ENCODE measurements around the gene ANKS1A. TPM values are rescaled to one million over a fixed set of nuclear protein-coding genes. Genes with fewer than 3 reads are reported as not detected.

The ANKS1A gene
- polyA plus RNA-seq, 1 experiment: 5.1 TPM

DNA sequence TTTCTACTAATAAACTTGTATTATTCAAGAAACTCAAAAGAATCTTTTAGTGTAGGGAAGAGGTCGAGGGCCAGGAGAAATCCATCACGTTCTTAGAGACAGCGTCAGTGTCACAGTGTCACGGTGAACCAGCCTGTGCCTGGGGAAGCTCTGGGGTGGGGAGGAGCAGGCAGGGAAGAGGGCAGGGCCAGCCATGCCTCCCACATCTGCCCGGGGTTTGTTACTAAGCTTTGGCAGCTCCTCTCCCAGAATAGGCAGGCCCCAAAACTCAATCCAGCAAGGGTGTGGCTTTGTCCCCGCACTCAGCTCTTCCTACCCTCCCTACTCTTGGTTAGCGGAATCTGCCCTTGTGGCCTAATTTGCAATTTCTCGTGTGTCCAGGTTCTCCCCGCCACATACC, 179.2 kb downstream of the ANKS1A start:
- no peak for DNase-seq (ENCODE audit: low read depth, low spot score)
- Histone ChIP-seq H3K9me3 (ENCODE audit: control insufficient read depth, insufficient read depth, low read length) (no peaks in the 10 kb centered on the region), H3K4me3 (ENCODE audit: low read depth, low read length) (no peak overlapping the region), H3K27me3 (ENCODE audit: control insufficient read depth, insufficient read depth, low read length) (no peaks in the 10 kb centered on the region), H3K27ac (ENCODE audit: low read depth, low read length) (no peak overlapping the region)
- POLR2A ChIA-PET: interaction anchor here (0.7 kb wide), 1 partner anchor 11 kb away, joined by 12 read pairs; no protein-coding TSS in a partner anchor
- CTCF ChIA-PET: interaction anchor here (1.7 kb wide), 1 partner anchor 82 kb away, joined by 9 read pairs; no protein-coding TSS in a partner anchor
- TF ChIP-seq, protein P1, sequence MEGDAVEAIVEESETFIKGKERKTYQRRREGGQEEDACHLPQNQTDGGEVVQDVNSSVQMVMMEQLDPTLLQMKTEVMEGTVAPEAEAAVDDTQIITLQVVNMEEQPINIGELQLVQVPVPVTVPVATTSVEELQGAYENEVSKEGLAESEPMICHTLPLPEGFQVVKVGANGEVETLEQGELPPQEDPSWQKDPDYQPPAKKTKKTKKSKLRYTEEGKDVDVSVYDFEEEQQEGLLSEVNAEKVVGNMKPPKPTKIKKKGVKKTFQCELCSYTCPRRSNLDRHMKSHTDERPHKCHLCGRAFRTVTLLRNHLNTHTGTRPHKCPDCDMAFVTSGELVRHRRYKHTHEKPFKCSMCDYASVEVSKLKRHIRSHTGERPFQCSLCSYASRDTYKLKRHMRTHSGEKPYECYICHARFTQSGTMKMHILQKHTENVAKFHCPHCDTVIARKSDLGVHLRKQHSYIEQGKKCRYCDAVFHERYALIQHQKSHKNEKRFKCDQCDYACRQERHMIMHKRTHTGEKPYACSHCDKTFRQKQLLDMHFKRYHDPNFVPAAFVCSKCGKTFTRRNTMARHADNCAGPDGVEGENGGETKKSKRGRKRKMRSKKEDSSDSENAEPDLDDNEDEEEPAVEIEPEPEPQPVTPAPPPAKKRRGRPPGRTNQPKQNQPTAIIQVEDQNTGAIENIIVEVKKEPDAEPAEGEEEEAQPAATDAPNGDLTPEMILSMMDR (IDR thresholded peaks at IDR 0.05; ENCODE audit: low read depth, low read length): no peak

DNA sequence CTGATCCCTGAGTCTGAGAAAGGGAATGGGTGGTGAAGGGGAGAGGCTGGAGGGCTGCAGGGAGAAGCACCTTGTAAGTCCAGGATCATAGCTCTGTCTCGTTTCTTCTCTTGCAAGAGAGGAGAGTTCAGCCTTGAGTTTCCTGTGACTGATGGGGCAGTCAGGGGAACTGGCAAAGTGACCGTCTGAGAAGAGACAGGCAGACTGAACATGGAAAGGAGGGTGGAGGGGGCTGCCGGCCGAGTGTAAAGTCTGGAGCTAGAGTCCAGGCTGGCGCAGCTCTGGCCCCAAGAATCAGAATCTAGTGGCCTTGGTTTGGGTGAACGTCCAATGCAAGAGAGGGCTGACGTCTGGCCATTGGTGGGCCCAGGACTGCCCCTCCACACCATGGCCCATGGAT, 179.6 kb downstream of the ANKS1A start:
- H3K27ac ChIP-seq (ENCODE audit: low read depth, low read length): no peak overlapping the region
- ChIA-PET CTCF (interaction anchor here (1.7 kb wide), 1 partner anchor 82 kb away, joined by 9 read pairs; no protein-coding TSS in a partner anchor), POLR2A (no interaction called here)
- H3K9me3 ChIP-seq (ENCODE audit: control insufficient read depth, insufficient read depth, low read length): no peaks in the 10 kb centered on the region
- DNase-seq (ENCODE audit: low read depth, low spot score): no peak
- TF ChIP-seq, protein P1 (IDR thresholded peaks at IDR 0.05; ENCODE audit: low read depth, low read length): no peak
- no peaks in the 10 kb centered on the region for H3K27me3 ChIP-seq (ENCODE audit: control insufficient read depth, insufficient read depth, low read length)
- H3K4me3 ChIP-seq (ENCODE audit: low read depth, low read length): no peak overlapping the region

DNA sequence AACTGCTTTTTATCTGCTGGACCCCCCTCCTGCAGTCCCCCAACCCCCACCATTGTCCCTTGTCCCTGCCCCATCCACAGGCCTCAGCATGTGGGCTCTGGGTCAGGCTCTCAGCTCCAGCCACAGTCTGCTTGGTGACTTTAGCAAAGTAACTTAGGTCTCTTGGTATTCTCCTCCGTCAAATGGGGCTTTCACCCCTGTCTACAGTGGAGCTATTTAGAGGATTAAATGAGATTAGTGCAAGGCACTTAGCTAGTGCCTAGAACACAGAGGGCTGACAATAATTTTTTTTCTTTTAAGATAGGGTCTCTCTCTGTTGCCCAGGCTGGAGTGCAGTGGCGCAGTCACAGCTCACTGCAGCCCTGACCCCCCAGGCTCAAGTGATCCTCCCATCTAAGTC, 180.2 kb downstream of the ANKS1A start:
- Histone ChIP-seq H3K4me3 (ENCODE audit: low read depth, low read length) (no peak overlapping the region), H3K9me3 (ENCODE audit: control insufficient read depth, insufficient read depth, low read length) (no peaks in the 10 kb centered on the region), H3K27me3 (ENCODE audit: control insufficient read depth, insufficient read depth, low read length) (no peaks in the 10 kb centered on the region), H3K27ac (ENCODE audit: low read depth, low read length) (no peak overlapping the region)
- POLR2A ChIA-PET: no interaction called here
- DNase-seq (ENCODE audit: low read depth, low spot score): no peak
- TF ChIP-seq, protein P1 (IDR thresholded peaks at IDR 0.05; ENCODE audit: low read depth, low read length): no peak
- CTCF ChIA-PET: interaction anchor here (0.5 kb wide), 1 partner anchor 136 kb away, joined by 3 read pairs; no protein-coding TSS in a partner anchor

DNA sequence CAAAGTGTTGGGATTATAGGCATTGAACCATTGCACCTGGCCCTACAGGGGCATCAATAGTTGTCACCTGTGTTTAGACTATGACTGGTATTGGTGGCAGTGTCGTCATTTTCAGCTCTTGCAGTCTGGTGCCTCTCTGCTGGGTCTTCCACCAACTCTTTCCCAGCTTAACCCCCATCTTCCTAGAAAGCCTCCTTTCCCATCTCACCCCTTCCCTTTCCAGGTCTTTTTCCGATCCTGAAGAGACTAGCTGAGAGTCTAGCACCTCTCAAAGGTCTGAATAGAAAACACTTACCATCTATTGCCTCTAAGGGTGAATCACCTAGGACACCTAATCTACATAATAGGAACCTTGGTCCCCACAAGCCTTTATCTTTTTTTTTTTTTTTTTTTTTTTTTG, 181.1 kb downstream of the ANKS1A start:
- Histone ChIP-seq H3K4me3 (ENCODE audit: low read depth, low read length) (no peak overlapping the region), H3K27ac (ENCODE audit: low read depth, low read length) (no peak overlapping the region), H3K9me3 (ENCODE audit: control insufficient read depth, insufficient read depth, low read length) (no peaks in the 10 kb centered on the region), H3K27me3 (ENCODE audit: control insufficient read depth, insufficient read depth, low read length) (no peaks in the 10 kb centered on the region)
- TF ChIP-seq, protein P1 (IDR thresholded peaks at IDR 0.05; ENCODE audit: low read depth, low read length): no peak
- POLR2A ChIA-PET: no interaction called here
- no peak for DNase-seq (ENCODE audit: low read depth, low spot score)
- CTCF ChIA-PET: no interaction called here

DNA sequence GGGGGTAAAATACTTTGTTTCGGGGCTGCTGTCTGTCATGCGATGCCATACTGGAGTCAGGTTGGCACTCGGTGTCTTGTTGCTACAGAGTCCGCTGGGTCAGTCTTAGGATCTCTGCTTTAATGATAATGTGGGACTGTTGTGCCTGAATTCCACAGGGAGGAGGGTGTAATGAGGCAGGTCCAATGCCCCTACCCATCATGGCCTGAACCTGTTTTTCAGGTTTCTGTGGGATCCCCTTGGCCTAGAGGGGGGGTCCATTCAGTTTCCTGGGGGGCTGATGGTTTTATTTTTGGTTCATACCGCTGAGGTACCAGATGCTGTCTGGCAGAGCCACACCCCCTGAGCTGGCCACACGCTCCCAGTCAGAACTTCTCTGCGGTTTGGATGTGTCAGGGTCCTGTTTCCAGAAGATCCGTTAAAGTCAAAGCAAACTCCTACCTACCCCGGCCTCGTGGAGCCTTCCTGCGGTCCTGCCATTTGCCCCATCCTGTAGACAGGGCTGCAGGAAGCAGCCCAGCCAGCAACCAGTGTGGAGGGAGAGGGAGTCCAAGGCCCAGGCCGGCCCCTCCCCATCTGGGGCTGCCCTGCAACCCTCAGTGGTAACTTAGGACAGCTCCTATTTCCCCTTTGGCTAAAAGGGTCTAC, 182.4 kb downstream of the ANKS1A start:
- no peak overlapping the region for H3K4me3 ChIP-seq (ENCODE audit: low read depth, low read length)
- ChIA-PET POLR2A (no interaction called here), CTCF (no interaction called here)
- DNase-seq (ENCODE audit: low read depth, low spot score): no peak
- H3K27me3 ChIP-seq (ENCODE audit: control insufficient read depth, insufficient read depth, low read length): no peaks in the 10 kb centered on the region
- H3K27ac ChIP-seq (ENCODE audit: low read depth, low read length): no peak overlapping the region
- no peaks in the 10 kb centered on the region for H3K9me3 ChIP-seq (ENCODE audit: control insufficient read depth, insufficient read depth, low read length)
- TF ChIP-seq, protein P1 (IDR thresholded peaks at IDR 0.05; ENCODE audit: low read depth, low read length): no peak

Data from AG04450 (cell line).